Stimulated activated CD8-positive, alpha-beta memory T cell treated with anti-CD3 and anti-CD28 coated beads, Interleukin-12 subunit alpha, Interleukin-12 subunit beta, amount 100 ng/mL, for 1 hour (primary cell): ENCODE measurements around the gene RAB11FIP2.
"Not testable (repeated sequence)": the region's sequence is repeated elsewhere in the genome, so short reads cannot be mapped to it uniquely, and the experiment has no call there.

Experiments used
- DNase-seq: peaks from one replicate; pipeline ENCODE4 v3.0.0-alpha.2; 2020; ENCODE audit warnings: low read depth

Gene RAB11FIP2, protein sequence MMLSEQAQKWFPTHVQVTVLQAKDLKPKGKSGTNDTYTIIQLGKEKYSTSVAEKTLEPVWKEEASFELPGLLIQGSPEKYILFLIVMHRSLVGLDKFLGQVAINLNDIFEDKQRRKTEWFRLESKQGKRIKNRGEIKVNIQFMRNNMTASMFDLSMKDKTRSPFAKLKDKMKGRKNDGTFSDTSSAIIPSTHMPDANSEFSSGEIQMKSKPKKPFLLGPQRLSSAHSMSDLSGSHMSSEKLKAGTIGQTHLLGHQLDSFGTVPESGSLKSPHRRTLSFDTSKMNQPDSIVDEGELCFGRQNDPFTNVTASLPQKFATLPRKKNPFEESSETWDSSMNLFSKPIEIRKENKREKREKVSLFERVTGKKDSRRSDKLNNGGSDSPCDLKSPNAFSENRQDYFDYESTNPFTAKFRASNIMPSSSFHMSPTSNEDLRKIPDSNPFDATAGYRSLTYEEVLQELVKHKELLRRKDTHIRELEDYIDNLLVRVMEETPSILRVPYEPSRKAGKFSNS

DNA sequence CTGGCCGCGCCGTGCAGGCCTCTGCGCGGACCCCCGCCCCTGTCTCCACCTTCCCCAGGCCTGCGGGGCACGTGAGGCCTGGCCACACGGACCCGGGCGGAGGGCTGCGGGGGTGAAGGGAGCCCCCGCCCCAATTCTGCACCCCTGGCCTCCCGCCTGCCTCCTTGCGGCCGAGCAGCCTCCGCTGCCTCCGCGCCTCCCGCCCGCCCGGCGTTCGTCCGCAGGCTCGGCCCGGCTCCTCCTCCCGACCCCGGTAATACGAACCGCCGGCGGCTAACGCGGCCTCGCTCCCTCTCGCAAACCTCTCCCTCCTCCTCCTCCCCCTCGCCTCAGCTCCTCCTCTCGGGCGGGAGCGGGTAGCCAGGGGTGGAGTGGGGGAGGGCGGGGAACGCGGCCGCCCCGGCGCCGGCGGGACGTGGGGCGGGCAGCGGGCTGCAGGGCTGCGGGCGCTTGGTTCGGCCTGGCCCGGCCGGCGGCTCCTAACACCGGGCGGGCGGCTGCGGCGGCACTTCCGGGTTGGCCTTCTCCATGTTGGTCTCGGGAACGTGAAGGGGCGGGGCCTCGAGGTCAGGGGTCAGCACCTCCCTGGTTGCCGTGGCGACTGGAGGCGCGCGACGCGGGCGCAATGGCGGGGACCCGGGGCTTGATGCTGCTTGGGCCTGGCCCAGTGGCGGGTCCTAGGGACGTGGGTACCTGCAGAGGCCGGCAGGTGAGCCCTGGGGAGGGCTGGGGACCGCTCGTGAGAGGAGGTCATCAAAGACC, at the start of gene RAB11FIP2:
Gene RAB11FIP2, minus strand, starts transcription at position 547 of the 762 bp plus-strand sequence. CDS start 778 bp downstream, outside the sequence.
- DNase-seq, result peak; percentile 93

DNA sequence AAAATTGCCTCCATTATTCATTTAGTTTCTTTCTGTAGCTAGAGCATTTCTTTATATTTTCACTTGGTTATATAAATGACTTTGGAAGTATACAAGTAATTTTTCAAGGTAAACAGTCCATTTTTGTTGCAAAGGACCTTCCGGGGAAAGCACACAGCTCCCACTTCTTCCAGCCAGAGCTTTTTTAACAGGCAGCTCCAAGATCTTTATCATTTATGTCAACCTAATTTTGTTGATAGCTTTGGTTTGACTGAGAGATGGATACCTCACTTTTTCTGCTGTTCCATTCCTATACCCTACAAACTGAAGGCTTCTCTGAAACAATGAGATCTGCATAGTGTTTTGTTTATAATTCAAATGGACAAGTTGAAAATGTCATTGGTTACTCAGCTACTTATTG, 49.3 kb upstream of the RAB11FIP2 start:
- no peak for DNase-seq

DNA sequence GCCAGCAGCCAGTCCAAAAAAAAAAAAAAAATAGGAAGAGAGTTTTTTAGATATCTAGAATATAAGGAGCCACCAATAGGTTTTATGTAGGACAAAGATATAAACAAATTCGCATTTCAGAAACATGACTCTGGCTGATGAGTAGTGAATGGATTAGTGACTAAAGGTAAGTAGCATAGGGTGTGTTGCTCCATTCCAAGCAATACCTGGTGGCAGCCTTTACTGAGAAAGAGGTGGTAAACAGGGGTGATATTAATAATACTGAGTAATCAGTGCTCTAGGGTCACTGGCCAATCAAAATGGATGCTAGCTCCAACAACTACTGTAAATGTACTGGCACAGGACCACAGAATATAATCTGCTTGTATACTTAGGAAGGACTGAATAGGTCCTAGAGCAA, 45.5 kb upstream of the RAB11FIP2 start:
- no peak for DNase-seq

DNA sequence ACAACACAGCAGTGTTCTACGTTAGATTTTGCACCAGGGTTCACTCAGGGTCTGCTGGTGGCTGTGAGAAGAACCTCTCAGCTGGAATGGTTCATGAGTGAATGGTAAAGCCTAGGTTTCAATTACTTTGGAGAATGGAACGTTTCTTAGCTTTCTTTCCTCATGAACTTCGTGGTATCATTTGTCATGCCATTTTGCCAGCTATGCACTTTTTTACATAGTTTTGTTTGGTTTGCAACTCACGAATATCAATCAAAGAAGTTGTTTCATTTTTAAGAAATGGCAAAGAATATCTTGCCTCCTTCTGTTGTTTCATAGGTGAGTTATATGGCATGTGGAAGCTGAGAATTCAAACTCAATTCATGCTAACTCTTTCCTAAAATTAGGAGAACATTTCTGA, 34.1 kb upstream of the RAB11FIP2 start:
- no peak for DNase-seq

DNA sequence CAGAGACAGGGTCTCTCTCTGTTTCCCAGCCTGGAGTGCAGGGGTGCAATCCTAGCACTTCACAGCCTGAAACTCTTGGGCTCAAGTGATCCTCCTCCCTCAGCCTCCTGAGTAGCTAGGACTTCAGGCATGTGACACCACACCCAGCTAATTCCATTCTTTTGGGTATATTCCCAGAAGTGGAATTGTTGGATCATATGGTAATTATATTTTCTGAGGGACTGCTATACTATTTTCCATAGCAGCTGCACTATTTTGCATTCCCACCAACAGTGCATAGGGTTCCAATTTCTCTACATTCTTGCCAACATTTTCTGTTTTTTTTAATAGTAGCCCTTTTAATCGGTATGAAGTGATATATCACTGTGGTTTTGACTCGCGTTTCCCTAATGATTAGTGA, 30.0 kb upstream of the RAB11FIP2 start:
- DNase-seq, result no peak

DNA sequence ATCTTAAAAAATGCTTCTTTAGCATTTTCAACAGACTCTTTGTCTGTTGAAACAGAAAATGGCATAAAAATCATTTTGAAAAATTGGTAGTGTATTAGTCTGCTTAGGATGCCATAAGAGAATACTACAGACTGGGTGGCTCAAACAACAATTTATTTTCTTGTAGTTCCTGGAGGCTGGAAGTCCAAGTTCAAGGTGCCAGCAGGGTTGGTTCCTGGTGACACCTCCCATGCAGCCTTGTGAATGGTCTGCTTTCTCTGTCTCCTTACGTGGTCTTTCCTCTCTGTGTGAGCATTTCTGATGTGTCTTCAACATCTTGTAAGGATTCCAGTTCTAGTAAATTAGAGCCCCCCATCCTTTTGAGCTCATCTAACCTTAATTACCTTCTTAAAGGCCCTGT, 26.1 kb upstream of the RAB11FIP2 start:
- no peak for DNase-seq

DNA sequence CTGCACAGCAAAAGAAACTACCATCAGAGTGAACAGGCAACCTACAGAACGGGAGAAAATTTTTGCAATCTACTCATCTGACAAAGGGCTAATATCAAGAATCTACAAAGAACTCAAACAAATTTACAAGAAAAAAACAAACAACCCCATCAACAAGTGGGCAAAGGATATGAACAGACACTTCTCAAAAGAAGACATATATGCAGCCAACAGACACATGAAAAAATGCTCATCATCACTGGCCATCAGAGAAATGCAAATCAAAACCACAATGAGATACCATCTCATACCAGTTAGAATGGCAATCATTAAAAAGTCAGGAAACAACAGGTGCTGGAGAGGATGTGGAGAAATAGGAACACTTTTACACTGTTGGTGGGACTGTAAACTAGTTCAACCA, 20.6 kb upstream of the RAB11FIP2 start:
- DNase-seq, result not testable (repeated sequence)

DNA sequence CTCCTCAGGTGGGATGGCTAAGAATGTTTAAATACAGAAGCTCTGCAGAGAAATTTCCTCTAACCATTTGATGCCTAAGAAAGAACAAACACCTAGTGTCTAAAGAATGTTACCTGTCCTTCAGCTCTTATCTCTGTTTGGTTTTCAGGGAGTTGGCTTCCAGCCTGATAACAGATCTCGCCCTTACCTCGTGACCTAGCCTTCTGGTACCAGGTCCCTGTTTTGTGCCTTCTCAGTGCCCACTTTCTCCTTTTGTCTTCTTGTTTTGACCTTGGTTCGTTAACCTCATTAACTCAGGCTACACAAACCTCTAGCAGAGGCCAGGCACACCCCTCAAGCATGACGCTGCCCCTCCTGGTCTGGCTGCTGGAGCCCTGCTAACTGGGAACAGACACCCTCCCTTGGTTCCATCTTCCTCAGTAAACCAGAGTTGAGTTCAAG, 16.1 kb upstream of the RAB11FIP2 start:
- DNase-seq, result no peak

DNA sequence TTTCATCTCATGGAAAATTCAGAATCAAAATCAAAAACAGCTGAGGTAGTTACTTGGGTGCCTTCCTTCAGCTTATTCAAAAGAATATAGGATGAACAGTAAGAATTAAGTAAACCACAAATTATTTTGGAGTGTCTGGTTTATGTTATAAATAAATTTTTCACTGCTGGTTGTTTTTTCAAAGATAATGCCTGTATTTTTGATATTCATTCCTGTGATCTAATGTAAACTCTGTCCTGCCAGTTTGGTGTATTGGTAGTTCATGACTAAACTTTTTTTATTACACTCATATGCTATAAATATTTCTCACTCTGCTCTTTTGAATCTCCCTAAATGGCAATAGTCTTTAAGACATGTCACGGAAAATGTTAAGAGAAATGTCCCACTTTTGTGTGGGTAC, 11.6 kb upstream of the RAB11FIP2 start:
- DNase-seq, result no peak

DNA sequence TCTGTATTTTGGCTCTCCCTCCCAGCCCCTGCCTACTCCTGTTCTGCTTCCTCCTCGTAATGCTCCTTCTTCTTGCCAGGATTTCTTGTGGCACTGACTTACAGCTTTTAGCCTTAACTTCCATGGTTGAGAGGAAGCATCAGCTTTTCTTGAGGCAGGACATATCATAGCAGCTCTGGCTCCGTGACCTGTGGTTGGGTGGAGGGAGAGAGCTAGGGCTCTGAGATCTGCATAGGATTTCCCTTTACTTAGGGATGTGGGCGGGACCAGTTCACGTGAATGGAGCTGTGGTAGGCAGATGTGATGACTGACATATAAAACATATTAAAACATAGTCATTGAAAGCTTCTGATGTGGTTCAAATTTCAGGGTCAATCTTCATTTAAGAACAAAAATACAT, 10.6 kb upstream of the RAB11FIP2 start:
- DNase-seq, result no peak

DNA sequence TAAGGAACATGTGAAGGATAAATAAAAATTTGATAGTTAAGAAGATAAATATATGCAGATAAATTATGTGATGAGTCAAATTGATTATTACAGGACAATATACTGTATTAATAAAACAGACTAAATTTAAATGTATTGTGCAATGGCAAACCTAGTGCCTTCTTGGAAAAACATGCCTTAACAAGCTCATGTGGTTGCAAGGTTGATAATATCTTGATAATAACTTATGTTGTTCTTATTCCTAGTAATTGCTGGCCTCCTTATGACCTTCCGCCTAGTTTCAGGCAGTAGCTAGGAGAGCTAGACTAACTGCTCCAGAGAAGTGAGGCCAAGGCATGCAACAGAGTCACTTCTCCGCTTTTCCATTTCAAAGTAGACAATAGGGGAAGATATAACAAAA, 7.6 kb upstream of the RAB11FIP2 start:
- no peak for DNase-seq

DNA sequence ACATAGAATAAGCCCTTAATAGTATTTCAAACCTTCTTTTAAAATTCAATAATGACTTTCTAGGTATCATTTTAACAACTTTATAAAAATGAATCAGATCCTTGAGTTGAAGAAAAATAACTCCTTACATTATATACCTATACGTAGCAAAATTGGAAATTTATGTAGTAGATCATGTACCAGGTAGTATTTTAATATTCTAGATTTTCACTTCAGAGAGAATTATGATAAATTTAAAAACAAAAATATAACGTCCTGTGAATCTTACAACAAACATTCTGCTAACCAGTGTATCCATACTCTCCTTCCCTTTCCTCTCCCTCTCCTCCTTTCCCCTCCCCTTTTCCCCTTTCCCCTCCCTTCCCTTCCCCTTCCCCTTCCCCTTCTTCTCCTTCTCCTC, 6.1 kb upstream of the RAB11FIP2 start:
- DNase-seq, result no peak

DNA sequence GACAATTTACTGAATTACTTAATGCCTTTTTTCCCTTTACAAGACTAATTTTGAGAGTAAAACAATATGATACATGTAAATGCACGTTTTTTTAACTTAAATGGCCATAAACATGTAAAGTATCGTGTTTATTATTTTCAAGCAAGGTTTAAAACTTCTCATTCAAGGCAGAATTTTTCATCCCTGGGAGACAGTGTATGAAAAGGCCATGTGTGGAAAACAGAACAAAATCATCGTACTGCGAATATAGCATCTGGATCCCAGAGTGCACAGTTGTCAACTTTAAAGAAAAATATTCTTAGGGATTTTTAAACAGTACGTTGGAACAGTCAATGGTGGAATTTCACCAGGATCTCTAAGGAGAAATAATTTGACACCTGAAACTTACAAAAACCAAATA, 1.1 kb upstream of the RAB11FIP2 start:
- no peak for DNase-seq

DNA sequence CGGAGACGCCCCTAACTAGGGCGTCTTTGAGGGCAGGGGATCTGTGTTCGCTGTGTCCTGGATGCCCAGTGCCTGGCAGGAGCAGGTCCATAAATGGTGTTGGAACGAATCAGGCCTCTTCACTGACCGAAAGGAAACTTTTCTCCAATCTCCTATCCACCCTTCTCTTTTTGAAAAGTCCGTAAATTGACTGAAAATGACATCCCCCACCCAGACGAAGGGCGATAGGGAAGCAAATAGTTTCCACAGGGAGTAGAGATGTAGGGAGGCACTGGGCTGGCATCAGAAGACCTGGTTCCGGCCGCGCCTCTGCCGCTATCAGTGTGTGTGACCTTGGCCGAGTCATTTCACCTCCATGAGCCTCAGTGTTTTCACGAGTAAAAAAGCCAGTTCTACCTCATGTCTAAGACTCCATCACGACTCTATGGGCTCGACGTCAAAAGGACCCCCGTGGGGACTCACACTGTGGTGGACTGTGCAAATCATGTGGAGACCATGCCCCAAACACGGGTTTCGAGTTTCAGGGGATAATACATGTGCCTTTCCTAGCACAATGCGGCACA, 497 bp upstream of the RAB11FIP2 start:
- no peak for DNase-seq

DNA sequence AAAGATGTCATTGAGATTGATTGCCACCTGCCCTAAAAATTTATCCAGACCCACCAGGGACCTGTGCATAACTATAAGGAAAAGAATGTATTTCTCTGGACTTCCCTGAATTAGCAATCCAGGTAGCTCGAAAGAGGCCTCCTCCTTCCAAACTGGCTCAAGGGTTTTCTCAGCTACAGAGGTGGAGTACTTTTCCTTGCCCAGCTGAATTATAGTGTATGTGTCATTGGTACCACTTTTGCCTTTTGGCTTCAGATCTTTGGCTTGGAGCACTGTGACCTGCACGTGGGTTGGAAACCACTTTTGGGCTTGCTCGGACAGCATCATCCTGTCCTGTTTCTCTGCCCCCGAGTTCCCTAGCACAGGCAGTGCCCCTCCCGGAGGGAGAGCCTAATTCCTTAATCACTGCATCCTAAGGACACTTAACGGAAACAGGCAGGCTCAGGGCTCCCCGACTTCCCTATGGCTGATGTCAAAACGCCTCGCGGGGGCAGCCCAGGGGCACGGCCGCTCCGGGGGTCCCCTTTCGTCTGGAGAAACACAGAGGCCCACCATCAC, 825 bp downstream of the RAB11FIP2 start:
- peak; percentile 7 for DNase-seq

DNA sequence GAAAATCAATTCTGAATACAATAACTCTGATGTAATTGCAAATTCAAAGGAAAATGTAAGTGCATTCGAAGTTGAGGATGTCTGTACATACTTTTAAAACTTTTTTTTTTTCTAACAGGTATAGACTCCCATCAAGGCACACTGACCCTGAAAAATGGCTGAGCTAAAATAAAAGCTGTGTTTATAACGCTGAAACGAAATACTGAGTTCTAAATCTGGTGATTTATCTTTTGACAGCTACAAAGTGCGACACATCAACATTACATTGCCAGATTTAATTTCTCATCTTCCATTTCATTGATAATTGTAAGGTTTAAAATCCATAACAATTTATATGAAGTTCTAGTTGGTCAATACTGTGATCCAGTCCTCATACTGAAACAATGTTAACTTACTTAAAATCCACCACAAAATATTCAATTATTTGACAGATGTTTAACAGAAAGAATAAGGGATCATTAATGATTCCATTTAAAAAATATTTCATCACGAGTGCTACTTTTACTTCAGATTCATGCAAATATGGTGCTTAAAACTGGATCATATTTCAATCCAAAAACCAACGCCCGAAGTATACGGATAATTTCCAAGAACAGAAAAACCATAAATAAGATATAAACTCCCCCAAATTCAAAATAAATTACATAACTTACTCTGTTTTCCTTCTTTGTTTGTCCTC, 1.4 kb downstream of the RAB11FIP2 start:
- DNase-seq, result no peak

DNA sequence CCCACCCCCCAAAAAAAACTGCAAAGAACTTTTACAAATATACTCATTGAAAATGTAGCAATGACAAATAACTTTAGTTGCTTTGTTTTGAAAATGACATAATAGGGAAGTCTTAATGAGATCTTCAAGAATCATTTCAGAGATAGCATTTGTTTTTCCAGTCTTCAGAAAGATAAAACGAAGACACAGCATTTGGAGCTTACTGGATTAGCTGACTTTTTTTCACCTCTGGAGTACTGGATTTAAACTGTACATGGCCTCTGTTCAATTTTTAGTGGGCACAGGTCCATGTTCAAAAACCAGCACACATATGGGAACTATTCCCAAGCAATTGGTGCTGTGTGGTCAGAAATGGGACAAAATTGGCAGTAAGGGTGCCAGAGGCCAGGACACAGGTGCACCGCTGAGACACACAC, 3.9 kb downstream of the RAB11FIP2 start:
- no peak for DNase-seq

DNA sequence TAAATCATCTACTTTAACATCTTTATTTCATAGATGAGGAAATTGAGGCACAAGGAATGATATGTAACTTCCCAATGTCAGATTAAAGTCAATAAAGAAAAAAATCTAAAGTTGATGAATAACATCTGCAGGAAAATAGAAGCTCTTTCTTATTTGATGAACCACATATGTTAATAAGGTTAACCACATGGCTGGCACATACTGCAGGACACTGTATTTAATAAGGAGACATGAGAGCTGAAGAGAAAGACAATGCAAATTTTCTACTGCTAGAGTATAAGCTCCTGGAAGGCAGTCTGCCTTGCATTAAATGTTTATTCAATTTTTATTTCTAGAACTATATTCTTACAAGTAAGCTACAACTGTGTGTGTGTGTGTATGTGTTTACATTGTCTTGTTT, 4.4 kb downstream of the RAB11FIP2 start:
- DNase-seq, result no peak

DNA sequence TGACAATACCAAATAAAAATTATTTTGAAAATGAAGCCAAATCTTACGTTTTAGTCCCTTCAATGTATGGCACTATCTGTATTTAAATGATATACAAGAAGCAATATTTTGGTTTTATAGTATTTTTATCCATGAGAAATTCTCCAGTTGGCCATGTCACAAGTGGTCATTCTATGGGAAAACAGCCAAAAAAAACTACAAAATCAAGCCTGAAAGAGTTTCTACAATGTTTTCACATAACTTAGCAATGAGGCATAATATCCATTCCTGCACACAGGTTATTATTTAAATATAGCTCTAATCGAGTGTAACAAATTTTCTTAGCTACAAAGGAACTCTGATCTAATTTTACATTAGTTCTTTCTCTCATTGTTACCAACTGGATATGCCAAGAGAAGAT, 5.4 kb downstream of the RAB11FIP2 start:
- no peak for DNase-seq

DNA sequence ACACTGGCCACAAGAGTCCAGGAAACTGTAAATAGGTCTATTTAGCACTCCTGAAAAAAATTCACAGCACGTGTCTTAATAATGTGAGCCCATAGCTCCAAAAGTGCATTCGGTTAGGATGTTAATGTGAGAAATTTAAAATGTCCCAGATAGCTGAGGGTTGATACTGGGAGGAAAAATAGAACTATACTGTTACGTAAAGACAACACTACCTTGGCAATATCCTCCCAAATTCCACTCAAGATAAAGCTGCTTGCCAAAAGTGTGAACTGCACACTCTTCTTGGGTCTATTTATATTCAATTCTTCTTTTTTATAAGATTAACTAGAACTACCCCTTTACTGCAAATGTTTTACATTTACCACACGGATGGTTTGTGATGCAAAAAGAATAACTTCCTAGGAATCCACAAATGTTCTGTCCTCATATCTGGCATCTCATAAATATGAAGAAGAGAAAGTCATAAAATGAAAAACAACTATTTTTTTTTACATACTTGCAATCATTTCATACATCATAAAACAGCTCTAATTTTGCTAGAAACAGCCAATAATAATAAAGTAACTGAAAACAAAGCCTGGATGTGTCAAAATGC, 10.4 kb downstream of the RAB11FIP2 start:
- no peak for DNase-seq

DNA sequence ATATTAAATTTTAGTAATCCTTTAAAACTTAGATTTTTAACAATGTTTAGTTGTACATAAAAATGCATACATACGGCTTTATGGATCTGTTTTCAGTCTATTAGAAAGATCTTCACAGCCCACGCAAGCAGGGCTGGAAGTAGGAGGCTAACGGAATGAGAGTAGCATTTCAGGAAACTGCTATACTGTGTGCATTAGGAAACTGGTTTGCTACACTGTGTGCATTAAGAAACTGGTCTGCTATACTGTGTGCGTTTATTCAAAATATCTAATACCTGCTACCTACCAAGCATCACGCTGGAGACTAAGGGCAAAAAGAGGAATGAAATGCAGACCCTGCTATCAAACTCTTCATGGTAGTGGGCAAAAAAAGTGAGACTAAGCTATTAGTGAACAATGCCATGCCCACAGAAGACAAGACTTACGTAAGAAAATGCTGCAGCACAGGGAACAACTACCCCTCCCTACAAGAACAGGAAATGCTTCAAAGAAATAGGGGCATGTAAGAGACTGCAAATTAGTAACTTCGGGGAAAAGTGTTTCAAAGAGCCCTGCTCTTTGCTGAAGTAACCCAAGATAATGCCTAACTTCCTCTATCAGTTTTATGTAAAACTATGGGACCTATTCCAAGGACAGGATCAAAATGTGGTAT, 11.3 kb downstream of the RAB11FIP2 start:
- no peak for DNase-seq
